ENCODE data around the gene NRG2. TPM values are rescaled to one million over a fixed set of nuclear protein-coding genes. Genes with fewer than 3 reads are reported as not detected.

NRG2 gene
- total RNA-seq, 2 experiments from 2014 or later = 0.08 to 0.17 TPM

DNA sequence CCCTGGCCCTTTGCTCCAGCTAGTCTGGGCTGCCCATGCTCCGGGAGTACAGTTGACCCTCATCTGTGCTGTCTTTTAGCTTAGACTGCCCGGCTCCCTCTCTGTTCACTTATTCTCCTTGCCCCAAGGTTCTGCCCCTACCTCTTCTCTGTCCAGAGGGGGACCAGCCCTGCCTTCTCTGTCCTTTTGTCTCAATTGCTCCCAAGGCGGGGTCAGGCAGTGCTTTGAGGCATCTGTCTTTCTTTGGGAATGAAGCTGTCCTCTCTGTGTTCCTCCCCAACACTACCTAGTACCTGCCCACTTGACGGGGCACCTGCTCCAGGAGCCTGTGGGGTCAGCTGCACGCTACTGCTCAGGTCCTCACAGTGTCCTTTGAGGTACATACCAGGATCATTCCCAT is 188.1 kb downstream of the NRG2 start:
- Mint-ChIP-seq H3K9me3 (no peaks in the 10 kb centered on the region), H3K27ac (no peak overlapping the region), H3K27me3 (no peaks in the 10 kb centered on the region), H3K4me1 (ENCODE audit: low read depth) (peaks cover 2% of the 10 kb centered on the region), H3K4me3 (no peak overlapping the region), H3K36me3 (ENCODE audit: low read depth) (no peaks in the 10 kb centered on the region)
- ChIA-PET POLR2A (no interaction called here), CTCF (no interaction called here)
- no peaks in the 10 kb centered on the region for H3K4me1 ChIP-seq (ENCODE audit: insufficient read depth, low read length)
- TF ChIP-seq, protein P1, sequence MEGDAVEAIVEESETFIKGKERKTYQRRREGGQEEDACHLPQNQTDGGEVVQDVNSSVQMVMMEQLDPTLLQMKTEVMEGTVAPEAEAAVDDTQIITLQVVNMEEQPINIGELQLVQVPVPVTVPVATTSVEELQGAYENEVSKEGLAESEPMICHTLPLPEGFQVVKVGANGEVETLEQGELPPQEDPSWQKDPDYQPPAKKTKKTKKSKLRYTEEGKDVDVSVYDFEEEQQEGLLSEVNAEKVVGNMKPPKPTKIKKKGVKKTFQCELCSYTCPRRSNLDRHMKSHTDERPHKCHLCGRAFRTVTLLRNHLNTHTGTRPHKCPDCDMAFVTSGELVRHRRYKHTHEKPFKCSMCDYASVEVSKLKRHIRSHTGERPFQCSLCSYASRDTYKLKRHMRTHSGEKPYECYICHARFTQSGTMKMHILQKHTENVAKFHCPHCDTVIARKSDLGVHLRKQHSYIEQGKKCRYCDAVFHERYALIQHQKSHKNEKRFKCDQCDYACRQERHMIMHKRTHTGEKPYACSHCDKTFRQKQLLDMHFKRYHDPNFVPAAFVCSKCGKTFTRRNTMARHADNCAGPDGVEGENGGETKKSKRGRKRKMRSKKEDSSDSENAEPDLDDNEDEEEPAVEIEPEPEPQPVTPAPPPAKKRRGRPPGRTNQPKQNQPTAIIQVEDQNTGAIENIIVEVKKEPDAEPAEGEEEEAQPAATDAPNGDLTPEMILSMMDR (IDR thresholded peaks at IDR 0.05) = no peak
- H3K4me3 ChIP-seq (ENCODE audit: low read length) = no peak overlapping the region
- DNase-seq (no peak), ATAC-seq (ENCODE audit: poor library complexity) (no peak)
- no peaks in the 10 kb centered on the region for H3K27me3 ChIP-seq (ENCODE audit: control insufficient read depth in 1 of 2, insufficient read depth in 2 of 2, low read length in 2 of 2)
- no peaks in the 10 kb centered on the region for H3K36me3 ChIP-seq (ENCODE audit: insufficient read depth, low read length)
- no peaks in the 10 kb centered on the region for H3K9me3 ChIP-seq (ENCODE audit: control insufficient read depth in 1 of 2, insufficient read depth in 1 of 2, low read length in 2 of 2)
- H3K27ac ChIP-seq (ENCODE audit: low read depth in 1 of 2, low read length in 2 of 2) = no peak overlapping the region
- intact Hi-C loops (cut with DNase I, micrococcal nuclease) = no loop called here

DNA sequence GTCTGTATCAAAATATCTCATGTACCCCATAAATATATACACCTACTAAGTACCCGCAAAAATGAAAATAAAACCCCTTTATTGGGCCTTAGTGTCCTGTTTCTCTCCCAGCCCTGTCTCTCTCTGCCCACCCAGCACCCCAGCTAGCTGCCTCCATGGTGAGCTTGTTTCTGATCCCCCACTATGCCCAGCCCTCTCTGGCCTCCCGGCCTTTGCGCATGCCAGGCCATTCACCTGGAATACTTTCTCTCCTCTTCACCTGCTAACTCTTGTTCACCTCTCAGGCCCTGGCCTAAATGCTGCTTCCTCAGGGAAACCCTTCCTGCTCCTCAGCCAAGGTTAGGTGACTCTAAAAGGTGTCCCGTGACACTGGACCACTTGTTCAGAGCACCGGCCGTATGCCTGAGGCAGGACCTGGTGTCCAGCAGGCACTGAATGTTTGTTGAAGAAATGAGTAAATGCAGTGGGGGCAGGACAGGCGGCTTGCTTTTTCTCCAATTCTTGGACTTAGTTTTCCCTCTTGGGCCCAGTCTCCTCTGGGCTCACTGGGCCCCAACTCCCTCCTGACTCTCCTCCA is 189.0 kb downstream of the NRG2 start:
- Mint-ChIP-seq H3K27ac (no peak overlapping the region), H3K4me1 (ENCODE audit: low read depth) (peaks cover 8% of the 10 kb centered on the region), H3K27me3 (no peaks in the 10 kb centered on the region), H3K9me3 (no peaks in the 10 kb centered on the region), H3K36me3 (ENCODE audit: low read depth) (no peaks in the 10 kb centered on the region), H3K4me3 (no peak overlapping the region)
- ChIA-PET POLR2A (no interaction called here), CTCF (no interaction called here)
- TF ChIP-seq, protein P1 (IDR thresholded peaks at IDR 0.05) = no peak
- Histone ChIP-seq H3K4me1 (ENCODE audit: insufficient read depth, low read length) (no peaks in the 10 kb centered on the region), H3K27me3 (ENCODE audit: control insufficient read depth in 1 of 2, insufficient read depth in 2 of 2, low read length in 2 of 2) (no peaks in the 10 kb centered on the region), H3K27ac (ENCODE audit: low read depth in 1 of 2, low read length in 2 of 2) (no peak overlapping the region), H3K36me3 (ENCODE audit: insufficient read depth, low read length) (no peaks in the 10 kb centered on the region), H3K9me3 (ENCODE audit: control insufficient read depth in 1 of 2, insufficient read depth in 1 of 2, low read length in 2 of 2) (no peaks in the 10 kb centered on the region), H3K4me3 (ENCODE audit: low read length) (no peak overlapping the region)
- ATAC-seq (ENCODE audit: poor library complexity) (no peak), DNase-seq (no peak)
- intact Hi-C loops (cut with DNase I, micrococcal nuclease) = no loop called here

DNA sequence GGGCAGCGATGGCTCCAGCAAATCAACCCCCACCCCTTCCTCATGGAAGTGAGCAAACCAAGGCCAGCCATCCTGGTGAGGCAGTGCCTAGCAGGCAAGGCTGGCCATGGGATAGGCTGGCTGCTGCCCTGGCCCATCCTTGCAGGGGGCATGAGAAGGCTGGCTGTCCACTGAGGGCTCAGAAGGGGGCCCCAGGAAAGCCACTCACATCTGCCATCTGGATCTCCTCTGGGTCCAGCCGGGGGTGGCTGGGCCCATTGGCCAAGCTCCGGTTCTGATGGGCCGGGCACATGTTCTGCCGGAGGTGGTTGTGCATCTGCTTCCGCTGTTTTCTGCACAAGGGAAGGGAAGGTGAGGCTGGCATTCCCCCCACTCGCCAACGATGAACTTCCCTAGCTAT is 190.4 kb downstream of the NRG2 start:
- DNase-seq (no peak), ATAC-seq (ENCODE audit: poor library complexity) (no peak)
- no peaks in the 10 kb centered on the region for H3K36me3 Mint-ChIP-seq (ENCODE audit: low read depth)
- peaks cover 14% of the 10 kb centered on the region for H3K4me1 Mint-ChIP-seq (ENCODE audit: low read depth)
- H3K4me3 Mint-ChIP-seq = no peak overlapping the region
- TF ChIP-seq, protein P1 (IDR thresholded peaks at IDR 0.05) = no peak
- H3K9me3 ChIP-seq (ENCODE audit: control insufficient read depth in 1 of 2, insufficient read depth in 1 of 2, low read length in 2 of 2) = no peaks in the 10 kb centered on the region
- intact Hi-C loops (cut with DNase I, micrococcal nuclease) = no loop called here
- H3K4me1 ChIP-seq (ENCODE audit: insufficient read depth, low read length) = peaks cover 3% of the 10 kb centered on the region
- no peaks in the 10 kb centered on the region for H3K36me3 ChIP-seq (ENCODE audit: insufficient read depth, low read length)
- H3K4me3 ChIP-seq (ENCODE audit: low read length) = no peak overlapping the region
- H3K27ac ChIP-seq (ENCODE audit: low read depth in 1 of 2, low read length in 2 of 2) = no peak overlapping the region
- ChIA-PET CTCF (no interaction called here), POLR2A (no interaction called here)
- H3K27me3 Mint-ChIP-seq = peaks cover under 1% of the 10 kb centered on the region
- no peaks in the 10 kb centered on the region for H3K9me3 Mint-ChIP-seq
- H3K27me3 ChIP-seq (ENCODE audit: control insufficient read depth in 1 of 2, insufficient read depth in 2 of 2, low read length in 2 of 2) = no peaks in the 10 kb centered on the region
- no peak overlapping the region for H3K27ac Mint-ChIP-seq
